WTC11 (cell line): ENCODE measurements around the gene NAALADL1. TPM values are rescaled to one million over a fixed set of nuclear protein-coding genes. Genes with fewer than 3 reads are reported as not detected.
A peak's percentile ranks its signal among the peaks of the same experiment; 100 is the strongest.

Experiments
- ATAC-seq: fragments of 200-7000 bp; cut with Tn5 transposase; 2 replicates; pipeline ENCODE4 v1.10.0; 2021; ENCODE audit warnings: mild to moderate bottlenecking, moderate library complexity
- CTCF ChIA-PET: fragments of 300-600 bp; sonication (Branson Sonifier 250); formaldehyde crosslinking; loops from one replicate; lab custom pipeline; 2021; ENCODE audit warnings: antibody characterized with exemption; lab: Charles Lee
- POLR2A ChIA-PET: fragments of 350-600 bp; sonication (Branson Sonifier 250); formaldehyde crosslinking; loops from one replicate; lab custom pipeline; 2021; ENCODE audit warnings: antibody characterized with exemption; lab: Charles Lee
- DNase-seq: peaks from one replicate; pipeline ENCODE4 v3.0.0; 2021; ENCODE audit warnings: low spot score
- H3K27ac Mint-ChIP-seq: 2 replicates; pipeline ENCODE4 v1.8.0; 2021; ENCODE audit warnings: mixed read lengths
- H3K27me3 Mint-ChIP-seq: 2 replicates; pipeline ENCODE4 v1.8.0; 2021; ENCODE audit warnings: low read depth, mild to moderate bottlenecking, moderate library complexity, mixed read lengths
- H3K36me3 Mint-ChIP-seq: 2 replicates; pipeline ENCODE4 v1.8.0; 2021; ENCODE audit warnings: mixed read lengths
- H3K4me1 Mint-ChIP-seq: 2 replicates; pipeline ENCODE4 v1.8.0; 2022; ENCODE audit warnings: mixed read lengths
- H3K4me3 Mint-ChIP-seq: 2 replicates; pipeline ENCODE4 v1.8.0; 2021; ENCODE audit warnings: mild to moderate bottlenecking, moderate library complexity, mixed read lengths
- H3K9me3 Mint-ChIP-seq: 2 replicates; pipeline ENCODE4 v1.8.0; 2021; ENCODE audit warnings: mixed read lengths
- ATF1 ChIP-seq: sonication (generic); formaldehyde crosslinking; IDR thresholded peaks from 2 replicates; pipeline ENCODE4 v1.8.1; 2023; ENCODE audit warnings: mild to moderate bottlenecking, moderate library complexity, missing genetic modification reagents
- CREB1 ChIP-seq: sonication (generic); formaldehyde crosslinking; IDR thresholded peaks from 2 replicates; pipeline ENCODE4 v1.8.0; 2023; ENCODE audit warnings: mild to moderate bottlenecking, missing genetic modification reagents
- CREM ChIP-seq: sonication (generic); formaldehyde crosslinking; IDR thresholded peaks from 2 replicates; pipeline ENCODE4 v1.8.1; 2022; ENCODE audit warnings: mild to moderate bottlenecking, missing genetic modification reagents, moderate library complexity
- ETV6 ChIP-seq: sonication (generic); formaldehyde crosslinking; IDR thresholded peaks from 2 replicates; pipeline ENCODE4 v1.8.1; 2022; ENCODE audit warnings: mild to moderate bottlenecking, missing genetic modification reagents
- FOXK1 ChIP-seq: sonication (generic); formaldehyde crosslinking; IDR thresholded peaks from 2 replicates; pipeline ENCODE4 v1.8.0; 2022; ENCODE audit warnings: mild to moderate bottlenecking, moderate library complexity, missing genetic modification reagents
- FOXP1 ChIP-seq: sonication (generic); formaldehyde crosslinking; IDR thresholded peaks from 2 replicates; pipeline ENCODE4 v1.8.0; 2022; ENCODE audit warnings: missing genetic modification reagents, mild to moderate bottlenecking, moderate library complexity, borderline replicate concordance
- GABPB1 ChIP-seq: sonication (generic); formaldehyde crosslinking; IDR thresholded peaks from 2 replicates; pipeline ENCODE4 v1.8.1; 2023; ENCODE audit warnings: mild to moderate bottlenecking, missing genetic modification reagents
- JUN ChIP-seq: sonication (generic); formaldehyde crosslinking; IDR thresholded peaks from 2 replicates; pipeline ENCODE4 v1.8.0; 2023; ENCODE audit warnings: mild to moderate bottlenecking, missing genetic modification reagents
- MYBL2 ChIP-seq: sonication (generic); formaldehyde crosslinking; IDR thresholded peaks from 2 replicates; pipeline ENCODE4 v1.8.1; 2023; ENCODE audit warnings: mild to moderate bottlenecking, moderate library complexity, missing genetic modification reagents
- NFE2L1 ChIP-seq: sonication (generic); formaldehyde crosslinking; IDR thresholded peaks from 2 replicates; pipeline ENCODE4 v1.8.1; 2023; ENCODE audit warnings: missing genetic modification reagents
- NFYB ChIP-seq: sonication (generic); formaldehyde crosslinking; conservative IDR thresholded peaks from 2 replicates; pipeline ENCODE4 v1.8.0; 2022; ENCODE audit warnings: low read depth, missing genetic modification reagents
- SMAD3 ChIP-seq: sonication (generic); formaldehyde crosslinking; IDR thresholded peaks from 2 replicates; pipeline ENCODE4 v1.8.0; 2022; ENCODE audit warnings: missing genetic modification reagents, mild to moderate bottlenecking, borderline replicate concordance
- SMAD4 ChIP-seq: sonication (generic); formaldehyde crosslinking; IDR thresholded peaks from 2 replicates; pipeline ENCODE4 v1.8.0; 2022; ENCODE audit warnings: mild to moderate bottlenecking, missing genetic modification reagents
- SOX15 ChIP-seq: fragments of 250-450 bp; sonication (Bioruptor Pico); IDR thresholded peaks from 2 replicates; pipeline ENCODE4 v1.9.0; 2021; ENCODE audit warnings: mild to moderate bottlenecking
- SP1 ChIP-seq: sonication (generic); formaldehyde crosslinking; conservative IDR thresholded peaks from 2 replicates; pipeline ENCODE4 v1.8.1; 2022; ENCODE audit warnings: missing genetic modification reagents
- TCF7 ChIP-seq: sonication (generic); formaldehyde crosslinking; IDR thresholded peaks from 2 replicates; pipeline ENCODE4 v1.8.0; 2022; ENCODE audit warnings: mild to moderate bottlenecking, low read depth, missing genetic modification reagents, moderate library complexity
- TEAD1 ChIP-seq: sonication (generic); formaldehyde crosslinking; IDR thresholded peaks from 2 replicates; pipeline ENCODE4 v1.8.0; 2022; ENCODE audit warnings: mild to moderate bottlenecking, missing genetic modification reagents
- ZNF121 ChIP-seq: sonication (generic); formaldehyde crosslinking; IDR thresholded peaks from 2 replicates; pipeline ENCODE4 v1.8.0; 2023; ENCODE audit warnings: missing genetic modification reagents
- ZNF219 ChIP-seq: sonication (generic); formaldehyde crosslinking; IDR thresholded peaks from 2 replicates; pipeline ENCODE4 v1.8.0; 2023; ENCODE audit warnings: missing genetic modification reagents, mild to moderate bottlenecking, borderline replicate concordance
- ZNF232 ChIP-seq: sonication (generic); formaldehyde crosslinking; IDR thresholded peaks from 2 replicates; pipeline ENCODE4 v1.8.0; 2022; ENCODE audit warnings: mild to moderate bottlenecking, missing genetic modification reagents
- total RNA-seq: library from RNA; stranded (reverse); gene quantifications from 3 replicates; pipeline ENCODE4 v1.2.3, GENCODE V29; 2021
- TF ChIP-seq, protein P1 (sequence below): fragments of 250-450 bp; sonication (Bioruptor Pico); IDR thresholded peaks from 2 replicates; pipeline ENCODE4 v1.9.0; 2021; ENCODE audit warnings: mild to moderate bottlenecking
- TF ChIP-seq, protein P2 (sequence below): sonication (generic); formaldehyde crosslinking; IDR thresholded peaks from 2 replicates; pipeline ENCODE4 v1.8.0; 2022; ENCODE audit warnings: mild to moderate bottlenecking, missing genetic modification reagents
- TF ChIP-seq, protein P3 (sequence below): sonication (generic); formaldehyde crosslinking; IDR thresholded peaks from 2 replicates; pipeline ENCODE4 v1.8.1; 2023; ENCODE audit warnings: mild to moderate bottlenecking, moderate library complexity, missing genetic modification reagents
- TF ChIP-seq, protein P4 (sequence below): sonication (generic); formaldehyde crosslinking; IDR thresholded peaks from 2 replicates; pipeline ENCODE4 v1.8.1; 2022; ENCODE audit warnings: low read depth, mild to moderate bottlenecking, moderate library complexity, missing genetic modification reagents, borderline replicate concordance
- TF ChIP-seq, protein P5 (sequence below): sonication (generic); formaldehyde crosslinking; IDR thresholded peaks from 2 replicates; pipeline ENCODE4 v1.8.0; 2022; ENCODE audit warnings: mild to moderate bottlenecking, missing genetic modification reagents
- TF ChIP-seq, protein P6 (sequence below): sonication (generic); formaldehyde crosslinking; conservative IDR thresholded peaks from 2 replicates; pipeline ENCODE4 v1.8.1; 2022; ENCODE audit warnings: mild to moderate bottlenecking, missing genetic modification reagents
- TF ChIP-seq, protein P7 (sequence below): sonication (generic); formaldehyde crosslinking; IDR thresholded peaks from 2 replicates; pipeline ENCODE4 v1.8.0; 2023; ENCODE audit warnings: missing genetic modification reagents, mild to moderate bottlenecking, borderline replicate concordance

NAALADL1 gene
- total RNA-seq, 1 experiment from 2014 or later: 4.5 TPM

DNA sequence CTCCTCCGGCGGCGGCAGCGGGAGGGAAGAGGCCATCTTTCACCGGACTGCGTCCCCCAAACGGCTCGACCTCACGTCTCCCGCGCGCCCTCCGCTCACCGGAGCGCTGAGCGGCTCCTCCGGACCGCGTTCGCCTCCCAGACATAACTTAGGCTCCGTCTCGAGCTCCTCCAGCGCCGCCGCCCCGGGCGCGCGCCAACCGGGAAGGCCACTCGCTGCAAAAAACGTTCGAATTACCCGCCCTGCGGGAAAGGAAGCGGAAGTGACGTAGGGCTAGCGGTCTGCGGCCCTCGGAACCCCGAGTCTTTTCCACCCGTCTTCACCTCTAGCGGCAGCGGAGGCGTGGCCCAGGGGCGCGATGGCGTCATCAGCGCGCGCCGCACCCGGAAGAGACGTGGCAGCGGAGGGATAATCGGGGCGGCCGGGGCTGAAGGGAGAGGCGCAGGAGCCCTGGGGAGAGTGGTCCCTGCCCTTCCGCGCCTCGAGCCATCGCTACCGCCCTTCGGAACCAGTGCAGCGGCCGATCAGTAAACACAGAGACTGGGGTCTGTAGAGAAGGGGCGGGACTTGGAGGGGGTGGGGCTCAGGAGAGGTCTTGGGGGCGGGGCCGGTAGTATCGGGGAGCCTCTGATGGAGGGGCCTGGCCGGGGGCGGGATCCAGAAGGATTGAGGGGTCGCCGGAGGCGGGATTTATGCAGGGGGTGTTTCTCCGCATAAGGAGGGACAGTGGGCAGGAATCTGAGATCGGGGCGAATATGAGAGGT, 25.7 kb upstream of the NAALADL1 start, which contains the start of the genes CDCA5 and ZFPL1:
CDCA5 (minus strand) TSS at position 207 of the 764 bp plus-strand sequence; CDS start at position 145, 62 bp downstream.
ZFPL1 (plus strand) TSS at position 389 of the 764 bp plus-strand sequence. CDS start 477 bp downstream, outside the sequence.
- no peaks in the 10 kb centered on the region for H3K27me3 Mint-ChIP-seq
- H3K4me1 Mint-ChIP-seq: peaks cover 10% of the 10 kb centered on the region
- no peaks in the 10 kb centered on the region for H3K9me3 Mint-ChIP-seq
- CTCF ChIA-PET: interaction anchor here (1.3 to 1.4 kb wide), 2 partner anchors 26 to 71 kb away, joined by 3 to 6 read pairs; no protein-coding TSS in a partner anchor
- H3K27ac Mint-ChIP-seq: peak within 1 kb of the TSS; percentile 99
- DNase-seq (peak; percentile 96), ATAC-seq (peak; percentile 81)
- H3K36me3 Mint-ChIP-seq: peaks cover 31% of the 10 kb centered on the region
- POLR2A ChIA-PET: interaction anchor here (0.6 kb wide), 2 partner anchors 136 to 160 kb away, joined by 3 read pairs; no protein-coding TSS in a partner anchor
- peak within 1 kb of the TSS; percentile 94 for H3K4me3 Mint-ChIP-seq
- peak; percentile 93 for TF ChIP-seq FOXP1 (CRISPR knock-in tag)
- TF ChIP-seq SMAD3 (CRISPR knock-in tag): no peak
- TF ChIP-seq ETV6 (CRISPR knock-in tag): peak; percentile 80
- TF ChIP-seq JUN (CRISPR knock-in tag): peak; percentile 77
- peak; percentile 69; the same call in 1 of the 2 replicates for TF ChIP-seq SMAD4 (CRISPR knock-in tag)
- TF ChIP-seq, protein P1, sequence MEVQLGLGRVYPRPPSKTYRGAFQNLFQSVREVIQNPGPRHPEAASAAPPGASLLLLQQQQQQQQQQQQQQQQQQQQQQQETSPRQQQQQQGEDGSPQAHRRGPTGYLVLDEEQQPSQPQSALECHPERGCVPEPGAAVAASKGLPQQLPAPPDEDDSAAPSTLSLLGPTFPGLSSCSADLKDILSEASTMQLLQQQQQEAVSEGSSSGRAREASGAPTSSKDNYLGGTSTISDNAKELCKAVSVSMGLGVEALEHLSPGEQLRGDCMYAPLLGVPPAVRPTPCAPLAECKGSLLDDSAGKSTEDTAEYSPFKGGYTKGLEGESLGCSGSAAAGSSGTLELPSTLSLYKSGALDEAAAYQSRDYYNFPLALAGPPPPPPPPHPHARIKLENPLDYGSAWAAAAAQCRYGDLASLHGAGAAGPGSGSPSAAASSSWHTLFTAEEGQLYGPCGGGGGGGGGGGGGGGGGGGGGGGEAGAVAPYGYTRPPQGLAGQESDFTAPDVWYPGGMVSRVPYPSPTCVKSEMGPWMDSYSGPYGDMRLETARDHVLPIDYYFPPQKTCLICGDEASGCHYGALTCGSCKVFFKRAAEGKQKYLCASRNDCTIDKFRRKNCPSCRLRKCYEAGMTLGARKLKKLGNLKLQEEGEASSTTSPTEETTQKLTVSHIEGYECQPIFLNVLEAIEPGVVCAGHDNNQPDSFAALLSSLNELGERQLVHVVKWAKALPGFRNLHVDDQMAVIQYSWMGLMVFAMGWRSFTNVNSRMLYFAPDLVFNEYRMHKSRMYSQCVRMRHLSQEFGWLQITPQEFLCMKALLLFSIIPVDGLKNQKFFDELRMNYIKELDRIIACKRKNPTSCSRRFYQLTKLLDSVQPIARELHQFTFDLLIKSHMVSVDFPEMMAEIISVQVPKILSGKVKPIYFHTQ: no peak
- TF ChIP-seq TCF7 (CRISPR knock-in tag): peak; percentile 68; the same call in 1 of the 2 replicates
- TF ChIP-seq MYBL2: peak; percentile 94
- TF ChIP-seq ZNF232 (CRISPR knock-in tag): 0 out of 2 replicates have a peak, but pooled peaks have one; percentile 18
- TF ChIP-seq, protein P2, sequence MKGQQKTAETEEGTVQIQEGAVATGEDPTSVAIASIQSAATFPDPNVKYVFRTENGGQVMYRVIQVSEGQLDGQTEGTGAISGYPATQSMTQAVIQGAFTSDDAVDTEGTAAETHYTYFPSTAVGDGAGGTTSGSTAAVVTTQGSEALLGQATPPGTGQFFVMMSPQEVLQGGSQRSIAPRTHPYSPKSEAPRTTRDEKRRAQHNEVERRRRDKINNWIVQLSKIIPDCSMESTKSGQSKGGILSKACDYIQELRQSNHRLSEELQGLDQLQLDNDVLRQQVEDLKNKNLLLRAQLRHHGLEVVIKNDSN (CRISPR knock-in tag): peak; percentile 57
- peak; percentile 56; the same call in 1 of the 2 replicates for TF ChIP-seq ZNF219 (CRISPR knock-in tag)
- TF ChIP-seq SOX15 (CRISPR knock-in tag): no peak
- TF ChIP-seq SP1: peak; percentile 100
- TF ChIP-seq, protein P3, sequence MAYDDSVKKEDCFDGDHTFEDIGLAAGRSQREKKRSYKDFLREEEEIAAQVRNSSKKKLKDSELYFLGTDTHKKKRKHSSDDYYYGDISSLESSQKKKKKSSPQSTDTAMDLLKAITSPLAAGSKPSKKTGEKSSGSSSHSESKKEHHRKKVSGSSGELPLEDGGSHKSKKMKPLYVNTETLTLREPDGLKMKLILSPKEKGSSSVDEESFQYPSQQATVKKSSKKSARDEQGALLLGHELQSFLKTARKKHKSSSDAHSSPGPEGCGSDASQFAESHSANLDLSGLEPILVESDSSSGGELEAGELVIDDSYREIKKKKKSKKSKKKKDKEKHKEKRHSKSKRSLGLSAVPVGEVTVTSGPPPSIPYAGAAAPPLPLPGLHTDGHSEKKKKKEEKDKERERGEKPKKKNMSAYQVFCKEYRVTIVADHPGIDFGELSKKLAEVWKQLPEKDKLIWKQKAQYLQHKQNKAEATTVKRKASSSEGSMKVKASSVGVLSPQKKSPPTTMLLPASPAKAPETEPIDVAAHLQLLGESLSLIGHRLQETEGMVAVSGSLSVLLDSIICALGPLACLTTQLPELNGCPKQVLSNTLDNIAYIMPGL (CRISPR knock-in tag): peak; percentile 56; the same call in 1 of the 2 replicates
- peak; percentile 93; the same call in 1 of the 2 replicates for TF ChIP-seq CREB1 (CRISPR knock-in tag)
- TF ChIP-seq, protein P4, sequence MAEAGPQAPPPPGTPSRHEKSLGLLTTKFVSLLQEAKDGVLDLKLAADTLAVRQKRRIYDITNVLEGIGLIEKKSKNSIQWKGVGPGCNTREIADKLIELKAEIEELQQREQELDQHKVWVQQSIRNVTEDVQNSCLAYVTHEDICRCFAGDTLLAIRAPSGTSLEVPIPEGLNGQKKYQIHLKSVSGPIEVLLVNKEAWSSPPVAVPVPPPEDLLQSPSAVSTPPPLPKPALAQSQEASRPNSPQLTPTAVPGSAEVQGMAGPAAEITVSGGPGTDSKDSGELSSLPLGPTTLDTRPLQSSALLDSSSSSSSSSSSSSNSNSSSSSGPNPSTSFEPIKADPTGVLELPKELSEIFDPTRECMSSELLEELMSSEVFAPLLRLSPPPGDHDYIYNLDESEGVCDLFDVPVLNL: peak; percentile 100
- TF ChIP-seq, protein P5, sequence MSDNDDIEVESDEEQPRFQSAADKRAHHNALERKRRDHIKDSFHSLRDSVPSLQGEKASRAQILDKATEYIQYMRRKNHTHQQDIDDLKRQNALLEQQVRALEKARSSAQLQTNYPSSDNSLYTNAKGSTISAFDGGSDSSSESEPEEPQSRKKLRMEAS (CRISPR knock-in tag): peak; percentile 93
- TF ChIP-seq NFE2L1 (CRISPR knock-in tag): peak; percentile 89; the same call in 1 of the 2 replicates
- TF ChIP-seq FOXK1 (CRISPR knock-in tag): peak; percentile 95
- peak; percentile 89 for TF ChIP-seq TEAD1 (CRISPR knock-in tag)
- TF ChIP-seq CREM (CRISPR knock-in tag): peak; percentile 99
- TF ChIP-seq ZNF121 (CRISPR knock-in tag): no peak
- TF ChIP-seq, protein P6, sequence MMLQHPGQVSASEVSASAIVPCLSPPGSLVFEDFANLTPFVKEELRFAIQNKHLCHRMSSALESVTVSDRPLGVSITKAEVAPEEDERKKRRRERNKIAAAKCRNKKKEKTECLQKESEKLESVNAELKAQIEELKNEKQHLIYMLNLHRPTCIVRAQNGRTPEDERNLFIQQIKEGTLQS (CRISPR knock-in tag): no peak
- TF ChIP-seq, protein P7, sequence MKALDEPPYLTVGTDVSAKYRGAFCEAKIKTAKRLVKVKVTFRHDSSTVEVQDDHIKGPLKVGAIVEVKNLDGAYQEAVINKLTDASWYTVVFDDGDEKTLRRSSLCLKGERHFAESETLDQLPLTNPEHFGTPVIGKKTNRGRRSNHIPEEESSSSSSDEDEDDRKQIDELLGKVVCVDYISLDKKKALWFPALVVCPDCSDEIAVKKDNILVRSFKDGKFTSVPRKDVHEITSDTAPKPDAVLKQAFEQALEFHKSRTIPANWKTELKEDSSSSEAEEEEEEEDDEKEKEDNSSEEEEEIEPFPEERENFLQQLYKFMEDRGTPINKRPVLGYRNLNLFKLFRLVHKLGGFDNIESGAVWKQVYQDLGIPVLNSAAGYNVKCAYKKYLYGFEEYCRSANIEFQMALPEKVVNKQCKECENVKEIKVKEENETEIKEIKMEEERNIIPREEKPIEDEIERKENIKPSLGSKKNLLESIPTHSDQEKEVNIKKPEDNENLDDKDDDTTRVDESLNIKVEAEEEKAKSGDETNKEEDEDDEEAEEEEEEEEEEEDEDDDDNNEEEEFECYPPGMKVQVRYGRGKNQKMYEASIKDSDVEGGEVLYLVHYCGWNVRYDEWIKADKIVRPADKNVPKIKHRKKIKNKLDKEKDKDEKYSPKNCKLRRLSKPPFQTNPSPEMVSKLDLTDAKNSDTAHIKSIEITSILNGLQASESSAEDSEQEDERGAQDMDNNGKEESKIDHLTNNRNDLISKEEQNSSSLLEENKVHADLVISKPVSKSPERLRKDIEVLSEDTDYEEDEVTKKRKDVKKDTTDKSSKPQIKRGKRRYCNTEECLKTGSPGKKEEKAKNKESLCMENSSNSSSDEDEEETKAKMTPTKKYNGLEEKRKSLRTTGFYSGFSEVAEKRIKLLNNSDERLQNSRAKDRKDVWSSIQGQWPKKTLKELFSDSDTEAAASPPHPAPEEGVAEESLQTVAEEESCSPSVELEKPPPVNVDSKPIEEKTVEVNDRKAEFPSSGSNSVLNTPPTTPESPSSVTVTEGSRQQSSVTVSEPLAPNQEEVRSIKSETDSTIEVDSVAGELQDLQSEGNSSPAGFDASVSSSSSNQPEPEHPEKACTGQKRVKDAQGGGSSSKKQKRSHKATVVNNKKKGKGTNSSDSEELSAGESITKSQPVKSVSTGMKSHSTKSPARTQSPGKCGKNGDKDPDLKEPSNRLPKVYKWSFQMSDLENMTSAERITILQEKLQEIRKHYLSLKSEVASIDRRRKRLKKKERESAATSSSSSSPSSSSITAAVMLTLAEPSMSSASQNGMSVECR: peak; percentile 94
- TF ChIP-seq ATF1: peak; percentile 80; the same call in 1 of the 2 replicates
- TF ChIP-seq GABPB1 (CRISPR knock-in tag): peak; percentile 80
- no peak for TF ChIP-seq NFYB (CRISPR knock-in tag)
